SK-N-MC (cell line): ENCODE results near the gene SMC1B.

ENCODE experiments used
- DNase-seq: peaks from one replicate; pipeline ENCODE4 v3.0.0-alpha.2; 2011; ENCODE audit warnings: low read depth, low spot score
- H3K27ac ChIP-seq: fragments of 200-600 bp; sonication (generic); 2 replicates; pipeline ENCODE4 v1.5.1; 2016; ENCODE audit warnings: mixed run types
- H3K36me3 ChIP-seq: fragments of 200-600 bp; sonication (generic); 2 replicates; pipeline ENCODE4 v1.6.1; 2017; ENCODE audit warnings: antibody characterized with exemption, low read length, mixed read lengths; ENCODE audit not compliant: insufficient read depth
- H3K4me3 ChIP-seq: fragments of 200-600 bp; sonication (generic); 2 replicates; pipeline ENCODE4 v1.5.1; 2016
- H3K9ac ChIP-seq: fragments of 200-600 bp; sonication (generic); 2 replicates; pipeline ENCODE4 v1.8.0; 2017; ENCODE audit warnings: mixed run types, mixed read lengths; ENCODE audit not compliant: insufficient read length
- H3K9me3 ChIP-seq: fragments of 200-600 bp; sonication (generic); 2 replicates; pipeline ENCODE4 v1.6.1; 2017; ENCODE audit warnings: low read depth, mild to moderate bottlenecking, antibody characterized with exemption, low read length, moderate library complexity, mixed read lengths
- EZH2 ChIP-seq: fragments of 200-600 bp; sonication (generic); IDR thresholded peaks from one replicate; pipeline ENCODE4 v1.6.1; 2017; ENCODE audit warnings: antibody characterized with exemption
- FOXP2 ChIP-seq: optimal IDR thresholded peaks from 2 replicates; pipeline ENCODE3; 2011; ENCODE audit warnings: mild to moderate bottlenecking, moderate library complexity; ENCODE audit not compliant: insufficient read depth; ENCODE audit errors: extremely low read length, control extremely low read depth
- POLR2AphosphoS5 ChIP-seq: IDR thresholded peaks from 2 replicates; pipeline ENCODE4 v1.6.1; 2012; ENCODE audit warnings: mild to moderate bottlenecking, low read depth, low read length, borderline replicate concordance

The SMC1B gene

DNA sequence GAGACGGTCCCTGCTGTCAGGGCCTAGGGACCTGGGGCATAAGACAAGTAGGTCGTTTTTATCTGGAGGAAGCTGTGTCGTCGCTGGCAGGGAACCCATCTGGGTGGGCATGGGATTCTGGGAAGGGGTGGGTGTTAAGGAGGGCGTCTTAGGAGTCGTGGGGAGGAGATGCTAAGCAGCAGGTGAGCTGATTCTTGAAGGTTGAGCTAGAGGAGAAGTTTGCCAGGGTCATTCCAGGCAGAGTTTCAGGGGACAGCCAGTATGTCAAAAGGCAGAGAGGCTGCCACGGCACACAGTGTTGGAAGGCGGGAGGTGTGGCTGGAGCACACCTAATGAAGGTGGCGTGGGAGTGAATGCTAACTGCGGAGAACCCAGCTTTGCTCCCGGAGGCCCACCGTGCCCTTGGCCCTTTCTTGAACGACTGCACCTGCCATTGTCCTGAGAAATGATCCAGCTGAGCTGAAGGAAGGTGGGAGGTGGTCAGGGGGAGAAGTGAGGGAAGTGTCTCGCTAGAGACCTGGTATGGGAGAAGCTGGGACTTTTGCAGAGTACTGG, 102.3 kb downstream of the SMC1B start:
- DNase-seq, result no peak
- Histone ChIP-seq H3K4me3 (peak overlapping the region; percentile 82), H3K36me3 (no peaks in the 10 kb centered on the region), H3K9ac (peak overlapping the region; percentile 85), H3K9me3 (no peaks in the 10 kb centered on the region), H3K27ac (no peak overlapping the region)
- TF ChIP-seq EZH2 (no peak), POLR2AphosphoS5 (no peak), FOXP2 (no peak)

- Histone ChIP-seq H3K4me3 (peak overlapping the region; percentile 82), H3K9ac (peak overlapping the region; percentile 85), H3K27ac (peak overlapping the region; percentile 73; the same call in 1 of the 2 replicates), H3K36me3 (no peaks in the 10 kb centered on the region), H3K9me3 (no peaks in the 10 kb centered on the region)
- TF ChIP-seq POLR2AphosphoS5 (no peak), FOXP2 (no peak)
- DNase-seq, result no peak
Measured at GRCh38 chr22:45310331-45310976, 102.9 kb downstream of the SMC1B start.

GRCh38 chr22:45309422-45310227, 103.8 kb downstream of the SMC1B start, which contains the start of gene FAM118A:
Gene FAM118A (plus strand): TSS chr22:45309934. CDS start chr22:45322380, 12,446 bp downstream.
- DNase-seq, result no peak
- Histone ChIP-seq H3K4me3 (peak within 1 kb of the TSS; percentile 82), H3K36me3 (no peaks in the 10 kb centered on the region), H3K9ac (peak within 1 kb of the TSS; percentile 85), H3K9me3 (no peaks in the 10 kb centered on the region), H3K27ac (peak within 1 kb of the TSS; percentile 73; the same call in 1 of the 2 replicates)
- TF ChIP-seq FOXP2, result peak; percentile 46
- TF ChIP-seq POLR2AphosphoS5, result peak; percentile 87
- no peak for TF ChIP-seq EZH2

GRCh38 chr22:45308957-45309421, 104.4 kb downstream of the SMC1B start:
- Histone ChIP-seq H3K36me3 (no peaks in the 10 kb centered on the region), H3K9me3 (no peaks in the 10 kb centered on the region), H3K27ac (no peak overlapping the region), H3K4me3 (peak overlapping the region; percentile 82), H3K9ac (peak overlapping the region; percentile 77)
- TF ChIP-seq POLR2AphosphoS5, result no peak
- TF ChIP-seq EZH2, result no peak
- no peak for TF ChIP-seq FOXP2
- DNase-seq, result no peak

DNA sequence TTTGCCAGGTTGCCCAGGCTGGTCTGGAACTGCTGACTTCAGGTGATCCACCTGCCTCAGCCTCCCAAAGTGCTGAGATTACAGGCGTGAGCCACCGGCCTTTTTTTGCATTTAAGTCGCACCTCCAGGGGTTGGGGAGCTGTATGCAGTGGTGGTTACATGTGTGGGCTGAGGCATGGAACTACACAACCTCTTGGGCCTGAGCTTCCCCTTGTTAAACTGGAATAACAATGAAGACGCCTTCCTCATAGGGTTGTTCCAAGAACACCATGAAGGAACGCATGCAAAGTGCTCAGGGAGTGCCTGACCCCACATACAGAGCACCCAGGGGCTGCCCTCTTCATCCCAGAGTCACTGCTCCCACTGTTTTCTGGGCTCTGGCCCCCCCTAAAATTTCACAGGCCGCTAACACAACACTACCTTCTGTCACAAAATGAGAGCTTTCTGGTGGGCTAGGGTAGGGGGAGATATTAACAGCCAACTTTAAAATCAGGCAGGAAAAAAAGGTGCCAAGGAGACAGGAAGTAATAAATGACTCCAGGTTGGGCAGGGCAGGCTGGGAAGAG, 104.9 kb downstream of the SMC1B start:
- DNase-seq, result no peak
- no peak for TF ChIP-seq FOXP2
- TF ChIP-seq POLR2AphosphoS5, result no peak
- TF ChIP-seq EZH2, result no peak
- H3K4me3 ChIP-seq, result 0 out of 2 replicates have a peak overlapping the region, but pooled peaks have one; percentile 82
- H3K9ac ChIP-seq, result no peak overlapping the region
- no peak overlapping the region for H3K27ac ChIP-seq
- H3K36me3 ChIP-seq, result no peaks in the 10 kb centered on the region
- no peaks in the 10 kb centered on the region for H3K9me3 ChIP-seq

DNA sequence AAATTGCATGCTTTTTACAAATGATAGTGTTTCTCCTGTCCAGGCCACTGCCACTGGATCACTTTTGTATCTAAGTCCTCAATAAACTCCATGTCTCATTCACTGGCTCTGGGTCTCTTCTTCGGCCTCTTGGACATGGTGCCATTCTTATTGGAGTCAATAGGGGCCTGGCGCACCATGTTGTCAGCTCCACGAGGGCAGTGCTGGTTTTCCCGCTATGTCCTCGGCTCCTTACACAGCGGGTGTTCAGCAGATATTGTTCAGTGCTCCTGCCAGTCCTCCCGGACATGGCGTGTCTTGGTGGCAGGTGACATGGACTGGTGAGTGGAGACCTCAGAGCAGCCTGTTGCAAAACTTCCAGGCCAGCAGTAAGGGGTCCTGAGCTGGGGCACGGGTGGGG, 107.3 kb downstream of the SMC1B start:
- H3K9me3 ChIP-seq, result no peaks in the 10 kb centered on the region
- no peak for TF ChIP-seq POLR2AphosphoS5
- no peak for TF ChIP-seq FOXP2
- no peak for TF ChIP-seq EZH2
- H3K36me3 ChIP-seq, result no peaks in the 10 kb centered on the region
- no peak overlapping the region for H3K27ac ChIP-seq
- no peak for DNase-seq
- no peak overlapping the region for H3K9ac ChIP-seq
- no peak overlapping the region for H3K4me3 ChIP-seq

GRCh38 chr22:45305456-45306075, 107.8 kb downstream of the SMC1B start:
- TF ChIP-seq FOXP2 (no peak), POLR2AphosphoS5 (no peak), EZH2 (no peak)
- no peak for DNase-seq
- H3K9me3 ChIP-seq, result no peaks in the 10 kb centered on the region
- no peak overlapping the region for H3K27ac ChIP-seq
- H3K36me3 ChIP-seq, result no peaks in the 10 kb centered on the region
- H3K4me3 ChIP-seq, result no peak overlapping the region
- no peak overlapping the region for H3K9ac ChIP-seq
